Testis (tissue), 3 donors: Measurements from ENCODE around the gene ACSL6. TPM values are rescaled to one million over a fixed set of nuclear protein-coding genes. Genes with fewer than 3 reads are reported as not detected.

ENCODE experiments used
- DNase-seq: peaks from one replicate; pipeline ENCODE4 v3.0.0-alpha.2; 2019
- H3K27ac ChIP-seq, 2 donors: fragments of 200-600 bp; sonication (generic); one replicate each; pipeline ENCODE4 v1.5.1; 2019
- H3K27me3 ChIP-seq: fragments of 200-600 bp; sonication (generic); one replicate; pipeline ENCODE4 v1.5.1; 2019
- H3K36me3 ChIP-seq: fragments of 200-600 bp; sonication (generic); one replicate; pipeline ENCODE4 v1.5.1; 2017; ENCODE audit warnings: low read depth; ENCODE audit errors: missing control alignments
- H3K4me1 ChIP-seq: fragments of 200-600 bp; sonication (generic); one replicate; pipeline ENCODE4 v1.5.1; 2019
- H3K4me3 ChIP-seq, 2 donors: fragments of 200-600 bp; sonication (generic); one replicate each; pipeline ENCODE4 v1.5.1; 2017 to 2019
- H3K9me3 ChIP-seq: fragments of 200-600 bp; sonication (generic); one replicate; pipeline ENCODE4 v1.5.1; 2017
- POLR2A ChIP-seq: fragments of 450-650 bp; IDR thresholded peaks from one replicate; pipeline ENCODE4 v1.6.1; 2017; ENCODE audit warnings: antibody characterized with exemption, mild to moderate bottlenecking, moderate library complexity
- WGBS, 2 donors: methylation state at CpG; one replicate each; pipeline ENCODE4 v1.1.5; 2018; 5-methylcytosine and 5-hydroxymethylcytosine counted together
- intact Hi-C: fragments of 100-400 bp; cut with DNase I; formaldehyde crosslinking; loops from one replicate; pipeline ENCODE4 v1.15.1; 2023; ENCODE audit warnings: low total_unique reads
- polyA plus RNA-seq: library from polyadenylated mRNA; stranded (reverse); fragments of 350-450 nt; fragmentation: Illumina TruSeq; extraction: RNeasy Lipid Tissue Mini Kit (QIAGEN cat#74804); gene quantifications from one replicate; pipeline ENCODE4 v1.2.3, GENCODE V29; 2014; ENCODE audit warnings: low read depth, low replicate concordance; ENCODE audit not compliant: insufficient read depth
- total RNA-seq, 2 donors: library from RNA; depleted of rRNA; stranded (reverse); fragments of >200 nt; gene quantifications; one replicate each; pipeline ENCODE4 v1.2.3, GENCODE V29; 2016
- TF ChIP-seq, protein P1 (sequence below), 3 experiments: fragments of 450-650 bp in 2 of 3; fragments of 200-600 bp in 1 of 3; sonication (generic) in 1 of 3; IDR thresholded peaks; one replicate each; pipeline ENCODE4 v1.5.1; 2016 to 2019; ENCODE audit warnings: antibody characterized with exemption in 3 of 3, mild to moderate bottlenecking in 2 of 3, moderate library complexity in 1 of 3

Gene ACSL6
- total and polyA plus RNA-seq, 3 donors from 2014 or later: 38.5 to 98.7 (median 44.9) TPM

DNA sequence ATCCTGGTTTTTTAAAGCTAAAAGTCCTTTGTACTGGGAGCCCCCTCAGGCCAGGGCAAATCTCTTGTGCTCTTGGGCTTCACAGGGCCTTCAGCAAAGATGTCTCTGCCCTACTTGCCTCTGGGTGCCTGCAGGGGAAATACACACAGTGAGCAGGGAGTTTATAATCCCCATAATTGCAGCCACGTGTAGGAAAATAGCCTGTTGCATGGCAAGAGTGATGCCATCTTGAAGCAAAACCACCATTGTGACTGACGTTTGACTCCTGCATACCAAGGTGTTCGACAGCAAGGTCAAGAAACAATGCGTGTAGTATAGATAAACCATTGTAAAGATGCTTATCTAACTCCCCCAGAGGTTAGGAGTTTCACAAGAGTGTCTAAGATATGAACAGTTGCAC is 37.6 kb upstream of the ACSL6 start:
- DNase-seq: no peak
- Histone ChIP-seq H3K36me3 (no peaks in the 10 kb centered on the region), H3K27me3 (no peaks in the 10 kb centered on the region), H3K9me3 (no peaks in the 10 kb centered on the region), H3K27ac (no peak overlapping the region), H3K4me3 (no peak overlapping the region), H3K4me1 (no peaks in the 10 kb centered on the region)
- 63% methylated on average over 4 of the region's 4 CpGs for WGBS, 2 donors
- intact Hi-C loops: no loop called here
- TF ChIP-seq POLR2A: no peak
- TF ChIP-seq, protein P1, sequence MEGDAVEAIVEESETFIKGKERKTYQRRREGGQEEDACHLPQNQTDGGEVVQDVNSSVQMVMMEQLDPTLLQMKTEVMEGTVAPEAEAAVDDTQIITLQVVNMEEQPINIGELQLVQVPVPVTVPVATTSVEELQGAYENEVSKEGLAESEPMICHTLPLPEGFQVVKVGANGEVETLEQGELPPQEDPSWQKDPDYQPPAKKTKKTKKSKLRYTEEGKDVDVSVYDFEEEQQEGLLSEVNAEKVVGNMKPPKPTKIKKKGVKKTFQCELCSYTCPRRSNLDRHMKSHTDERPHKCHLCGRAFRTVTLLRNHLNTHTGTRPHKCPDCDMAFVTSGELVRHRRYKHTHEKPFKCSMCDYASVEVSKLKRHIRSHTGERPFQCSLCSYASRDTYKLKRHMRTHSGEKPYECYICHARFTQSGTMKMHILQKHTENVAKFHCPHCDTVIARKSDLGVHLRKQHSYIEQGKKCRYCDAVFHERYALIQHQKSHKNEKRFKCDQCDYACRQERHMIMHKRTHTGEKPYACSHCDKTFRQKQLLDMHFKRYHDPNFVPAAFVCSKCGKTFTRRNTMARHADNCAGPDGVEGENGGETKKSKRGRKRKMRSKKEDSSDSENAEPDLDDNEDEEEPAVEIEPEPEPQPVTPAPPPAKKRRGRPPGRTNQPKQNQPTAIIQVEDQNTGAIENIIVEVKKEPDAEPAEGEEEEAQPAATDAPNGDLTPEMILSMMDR (IDR thresholded peaks at IDR 0.05): no peak

DNA sequence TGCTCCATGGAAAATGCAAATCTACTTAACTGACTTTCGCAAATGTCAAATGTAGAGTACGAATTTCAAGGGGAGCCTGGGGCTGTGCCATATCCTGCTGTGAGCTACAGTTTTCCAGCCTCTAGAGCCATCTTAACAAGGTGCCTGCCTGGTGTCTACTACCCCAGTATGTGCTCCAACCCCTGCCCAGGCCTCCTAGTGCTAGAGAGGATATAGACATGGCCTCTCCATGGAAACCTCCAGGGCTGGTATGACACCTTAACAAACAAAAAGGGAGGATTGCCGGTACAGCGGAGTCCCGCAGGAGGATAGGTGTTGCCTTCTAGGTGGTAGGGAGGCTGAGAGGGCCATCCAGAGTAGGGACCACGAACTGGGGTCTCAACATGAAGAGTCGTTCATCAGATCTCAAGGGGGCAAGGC is 35.4 kb upstream of the ACSL6 start:
- 80 to 88% methylated on average over 7 of the region's 7 CpGs for WGBS, 2 donors
- H3K9me3 ChIP-seq: no peaks in the 10 kb centered on the region
- no peaks in the 10 kb centered on the region for H3K4me1 ChIP-seq
- H3K27ac ChIP-seq: no peak overlapping the region
- no peak overlapping the region for H3K4me3 ChIP-seq
- TF ChIP-seq, protein P1 (IDR thresholded peaks at IDR 0.05): no peak
- no peak for TF ChIP-seq POLR2A
- no peaks in the 10 kb centered on the region for H3K27me3 ChIP-seq
- intact Hi-C loops: no loop called here
- peak; percentile 8 for DNase-seq
- H3K36me3 ChIP-seq: no peaks in the 10 kb centered on the region

DNA sequence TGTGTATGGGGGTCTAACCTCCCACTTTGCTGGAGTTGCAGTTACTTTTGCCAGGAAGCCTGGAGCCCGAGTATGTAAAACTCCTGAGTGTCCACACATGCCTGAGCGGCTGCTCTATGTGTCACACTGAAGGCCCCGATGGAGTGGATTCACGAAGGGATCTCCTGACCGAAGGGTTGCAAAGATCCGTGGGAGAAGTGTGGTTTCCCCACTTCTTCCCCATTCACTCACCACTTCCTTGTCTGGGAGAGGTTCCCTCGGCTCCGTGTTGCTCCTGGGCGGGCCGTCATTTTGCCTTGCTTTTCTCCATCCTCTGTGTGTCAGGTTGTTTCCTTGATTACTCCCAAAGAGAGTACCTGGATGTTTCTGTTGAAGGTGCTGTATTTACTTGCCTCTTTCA is 32.7 kb upstream of the ACSL6 start:
- WGBS, 2 donors: 84 to 86% methylated on average over 10 of the region's 10 CpGs
- H3K4me3 ChIP-seq: no peak overlapping the region

DNA sequence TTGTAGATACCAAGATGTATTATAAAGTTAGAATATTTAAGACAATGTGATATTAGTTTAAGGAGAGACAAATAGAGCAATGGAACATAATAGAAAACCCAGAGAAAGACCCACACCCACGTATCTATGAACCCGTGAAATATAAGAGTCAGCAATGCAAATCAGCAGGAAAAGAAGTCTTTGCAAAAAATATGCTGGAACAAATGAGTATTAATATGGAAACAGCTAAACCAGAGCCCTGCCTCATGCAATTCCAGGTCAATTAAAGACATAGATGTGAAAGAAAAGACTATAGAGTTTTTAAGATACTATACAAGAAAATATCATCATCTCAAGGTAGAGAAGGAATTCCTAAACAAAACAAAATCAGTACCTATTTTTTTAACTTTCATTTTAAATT is 25.9 kb upstream of the ACSL6 start:
- DNase-seq: no peak
- no peak overlapping the region for H3K27ac ChIP-seq
- H3K4me1 ChIP-seq: no peaks in the 10 kb centered on the region
- no peaks in the 10 kb centered on the region for H3K27me3 ChIP-seq
- no peak for TF ChIP-seq POLR2A
- TF ChIP-seq, protein P1 (IDR thresholded peaks at IDR 0.05): no peak
- H3K4me3 ChIP-seq: no peak overlapping the region
- 63 to 71% methylated on average over 2 of the region's 2 CpGs for WGBS, 2 donors
- no peaks in the 10 kb centered on the region for H3K9me3 ChIP-seq
- H3K36me3 ChIP-seq: no peaks in the 10 kb centered on the region
- intact Hi-C loops: no loop called here

More for the DNA sequence above, 32.7 kb upstream of the ACSL6 start:
- intact Hi-C loops: no loop called here
- Histone ChIP-seq H3K4me1 (no peaks in the 10 kb centered on the region), H3K9me3 (no peaks in the 10 kb centered on the region), H3K27ac (no peak overlapping the region), H3K27me3 (no peaks in the 10 kb centered on the region), H3K36me3 (no peaks in the 10 kb centered on the region)
- TF ChIP-seq, protein P1 (IDR thresholded peaks at IDR 0.05): no peak
- no peak for TF ChIP-seq POLR2A
- peak; percentile 14 for DNase-seq

DNA sequence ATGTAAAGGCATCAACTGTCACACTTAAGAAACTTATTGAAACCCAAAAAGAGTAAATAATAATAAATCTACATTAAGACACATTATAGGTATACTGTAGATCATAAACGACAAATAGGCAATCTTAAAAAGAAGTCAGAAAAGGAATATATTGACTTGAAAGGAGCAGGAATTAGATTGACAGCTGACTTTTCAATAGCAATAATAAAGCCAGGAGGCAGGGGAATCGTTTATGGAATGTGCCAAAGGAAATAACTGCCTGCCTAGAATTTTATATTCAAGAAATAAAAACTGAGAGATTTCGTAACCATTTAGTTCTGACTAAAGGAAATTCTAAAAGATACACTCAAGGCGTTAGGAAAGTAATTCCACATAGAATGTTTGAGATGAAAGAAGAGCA is 21.7 kb upstream of the ACSL6 start:
- Histone ChIP-seq H3K36me3 (no peaks in the 10 kb centered on the region), H3K4me3 (no peak overlapping the region), H3K4me1 (no peaks in the 10 kb centered on the region), H3K27ac (no peak overlapping the region), H3K9me3 (no peaks in the 10 kb centered on the region), H3K27me3 (no peaks in the 10 kb centered on the region)
- intact Hi-C loops: no loop called here
- TF ChIP-seq POLR2A: no peak
- TF ChIP-seq, protein P1 (IDR thresholded peaks at IDR 0.05): no peak
- no peak for DNase-seq
- WGBS, 2 donors: 67 to 88% methylated on average over 4 of the region's 4 CpGs
